ENCODE results near the gene RAB8B.

- TF ChIP-seq CTCF (IDR thresholded peaks at IDR 0.05) (no peak), ZFX (IDR thresholded peaks at IDR 0.05; ENCODE audit: borderline replicate concordance) (no peak)
These were observed 124.4 kb downstream of the RAB8B start for GRCh38 chr15:63313825-63314224.

Measured in 22Rv1 (cell line).